GM06990 (cell line): ENCODE results near the gene ZNF563.

Experiments used
- DNase-seq: peaks from one replicate; pipeline ENCODE4 v3.0.0-alpha.2; 2011; ENCODE audit not compliant: insufficient read length; ENCODE audit errors: extremely low read depth
- H3K27me3 ChIP-seq: replicated peaks from 2 replicates; pipeline ENCODE4 v1.6.0; 2011; ENCODE audit warnings: low read length; ENCODE audit not compliant: control insufficient read depth, insufficient read depth
- H3K36me3 ChIP-seq: 2 replicates; pipeline ENCODE4 v1.5.1; 2011; ENCODE audit warnings: low read length; ENCODE audit not compliant: control insufficient read depth, insufficient read depth
- H3K4me3 ChIP-seq: replicated peaks from 2 replicates; pipeline ENCODE4 v1.5.1; 2011; ENCODE audit warnings: low read depth, mild to moderate bottlenecking, control low read depth, low read length
- TF ChIP-seq, protein P1 (sequence below): IDR thresholded peaks from 2 replicates; pipeline ENCODE4 v1.5.1; 2011; ENCODE audit warnings: low read length, control low read depth, mild to moderate bottlenecking, inconsistent platforms; ENCODE audit not compliant: insufficient read depth, poor library complexity, severe bottlenecking

The ZNF563 gene

DNA sequence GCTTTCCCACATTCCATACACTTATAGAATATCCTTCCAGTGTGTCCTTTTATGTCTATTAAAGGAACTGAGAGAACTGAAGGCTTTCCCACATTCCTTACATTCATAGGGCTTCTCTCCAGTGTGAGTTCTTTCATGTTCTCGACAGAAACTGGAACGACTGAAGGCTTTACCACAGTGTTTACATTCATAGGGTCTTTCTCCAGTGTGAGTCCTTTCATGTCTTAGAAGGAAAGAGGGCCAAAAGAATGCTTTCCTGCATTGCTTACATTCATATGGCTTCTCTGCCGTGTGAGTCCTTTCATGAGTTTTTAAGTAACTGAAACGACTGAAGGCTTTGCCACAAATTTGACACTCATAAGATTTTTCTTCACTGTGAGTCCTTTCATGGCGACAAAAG lies 61.0 kb downstream of the ZNF563 start:
- Histone ChIP-seq H3K36me3 (peaks cover 5% of the 10 kb centered on the region), H3K4me3 (no peak overlapping the region), H3K27me3 (no peaks in the 10 kb centered on the region)
- TF ChIP-seq, protein P1, sequence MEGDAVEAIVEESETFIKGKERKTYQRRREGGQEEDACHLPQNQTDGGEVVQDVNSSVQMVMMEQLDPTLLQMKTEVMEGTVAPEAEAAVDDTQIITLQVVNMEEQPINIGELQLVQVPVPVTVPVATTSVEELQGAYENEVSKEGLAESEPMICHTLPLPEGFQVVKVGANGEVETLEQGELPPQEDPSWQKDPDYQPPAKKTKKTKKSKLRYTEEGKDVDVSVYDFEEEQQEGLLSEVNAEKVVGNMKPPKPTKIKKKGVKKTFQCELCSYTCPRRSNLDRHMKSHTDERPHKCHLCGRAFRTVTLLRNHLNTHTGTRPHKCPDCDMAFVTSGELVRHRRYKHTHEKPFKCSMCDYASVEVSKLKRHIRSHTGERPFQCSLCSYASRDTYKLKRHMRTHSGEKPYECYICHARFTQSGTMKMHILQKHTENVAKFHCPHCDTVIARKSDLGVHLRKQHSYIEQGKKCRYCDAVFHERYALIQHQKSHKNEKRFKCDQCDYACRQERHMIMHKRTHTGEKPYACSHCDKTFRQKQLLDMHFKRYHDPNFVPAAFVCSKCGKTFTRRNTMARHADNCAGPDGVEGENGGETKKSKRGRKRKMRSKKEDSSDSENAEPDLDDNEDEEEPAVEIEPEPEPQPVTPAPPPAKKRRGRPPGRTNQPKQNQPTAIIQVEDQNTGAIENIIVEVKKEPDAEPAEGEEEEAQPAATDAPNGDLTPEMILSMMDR, result no peak
- no peak for DNase-seq

GRCh38 chr19:12270854-12271253 lies 62.6 kb downstream of the ZNF563 start:
- Histone ChIP-seq H3K27me3 (no peaks in the 10 kb centered on the region), H3K4me3 (no peak overlapping the region), H3K36me3 (peaks cover 3% of the 10 kb centered on the region)
- DNase-seq, result no peak
- TF ChIP-seq, protein P1, result no peak
